Measurements from ENCODE around the gene SSR1. TPM values are rescaled to one million over a fixed set of nuclear protein-coding genes. Genes with fewer than 3 reads are reported as not detected.

Gene SSR1
- total RNA-seq, 1 donor: 205 TPM

- no peak overlapping the region for H3K4me3 ChIP-seq (ENCODE audit: low read depth, low read length)
- no peak for TF ChIP-seq CTCF (IDR thresholded peaks at IDR 0.05; ENCODE audit: insufficient read depth, low read length)
- DNase-seq (ENCODE audit: low read depth): no peak
Observed at GRCh38 chr6:7242835-7243178, 70.2 kb downstream of the SSR1 start.

DNA sequence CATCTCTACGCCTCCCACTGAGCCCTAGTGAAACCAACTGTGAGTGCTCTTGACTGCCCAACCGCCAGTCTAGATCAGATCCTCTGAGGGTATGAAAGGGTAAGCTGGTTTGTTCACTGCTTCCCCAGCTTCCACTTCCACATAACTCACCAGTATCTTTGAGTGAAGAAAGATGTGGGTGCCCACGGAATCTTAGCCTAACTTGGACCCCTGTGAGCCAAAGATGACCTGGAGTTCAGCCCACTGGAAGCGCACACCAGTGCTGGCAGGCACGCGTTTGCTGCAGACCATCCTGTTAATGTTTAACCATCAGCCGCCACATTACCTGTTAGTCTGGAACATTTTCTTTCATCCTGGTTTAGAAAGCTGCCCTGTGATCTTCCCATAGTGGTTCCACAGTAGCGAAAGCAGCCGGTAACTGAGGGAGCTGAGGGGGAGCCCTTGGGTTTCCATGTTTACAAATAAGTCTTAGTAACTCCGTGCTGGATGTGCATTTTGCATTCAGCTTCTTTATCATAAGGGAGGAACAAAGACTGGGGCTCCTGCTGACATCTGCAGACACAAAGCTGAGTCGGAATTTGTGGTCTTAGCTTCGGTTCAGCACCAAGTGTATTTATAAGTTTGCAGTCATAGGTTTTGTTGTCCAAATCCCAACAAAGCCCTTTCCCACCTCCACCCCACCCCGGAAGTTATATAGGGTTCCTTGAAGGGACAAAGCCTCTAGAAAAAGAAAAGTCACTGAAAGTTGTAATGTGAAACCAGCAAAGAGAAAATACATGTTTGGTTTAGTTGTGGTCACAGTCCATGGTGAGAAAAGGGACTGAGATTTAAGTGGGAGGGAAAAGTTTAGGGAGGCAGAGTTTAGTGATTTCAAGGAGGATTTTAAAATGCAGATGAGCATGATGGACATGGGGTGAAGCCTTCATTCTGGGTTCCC is 71.0 kb downstream of the SSR1 start:
- no peak for DNase-seq (ENCODE audit: low read depth)
- TF ChIP-seq CTCF (IDR thresholded peaks at IDR 0.05; ENCODE audit: insufficient read depth, low read length): no peak
- H3K4me3 ChIP-seq (ENCODE audit: low read depth, low read length): no peak overlapping the region

- no peak overlapping the region for H3K4me3 ChIP-seq (ENCODE audit: low read depth, low read length)
- TF ChIP-seq CTCF (IDR thresholded peaks at IDR 0.05; ENCODE audit: insufficient read depth, low read length): no peak
Observed at GRCh38 chr6:7241160-7241559, 71.8 kb downstream of the SSR1 start.

DNA sequence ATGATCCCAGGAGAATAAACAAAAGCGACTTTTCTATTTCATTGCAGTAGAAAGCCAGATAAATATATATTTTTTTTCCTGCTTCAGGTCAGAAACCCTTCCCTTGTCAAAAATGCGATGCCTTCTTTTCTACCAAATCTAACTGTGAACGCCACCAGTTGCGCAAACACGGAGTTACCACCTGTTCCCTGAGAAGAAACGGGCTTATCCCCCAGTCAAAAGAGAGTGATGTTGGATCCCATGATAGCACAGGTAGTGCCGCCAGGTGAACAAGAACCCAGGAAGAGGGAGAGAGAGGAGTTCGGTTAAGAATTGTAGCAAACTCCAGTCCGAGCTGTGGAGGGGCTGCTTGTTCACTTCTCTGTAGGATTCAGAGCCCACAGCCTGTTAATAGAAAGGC is 72.6 kb downstream of the SSR1 start:
- no peak overlapping the region for H3K4me3 ChIP-seq (ENCODE audit: low read depth, low read length)
- DNase-seq (ENCODE audit: low read depth): no peak
- TF ChIP-seq CTCF (IDR thresholded peaks at IDR 0.05; ENCODE audit: insufficient read depth, low read length): no peak

More at GRCh38 chr6:7241160-7241559, 71.8 kb downstream of the SSR1 start:
- no peak for DNase-seq (ENCODE audit: low read depth)

DNA sequence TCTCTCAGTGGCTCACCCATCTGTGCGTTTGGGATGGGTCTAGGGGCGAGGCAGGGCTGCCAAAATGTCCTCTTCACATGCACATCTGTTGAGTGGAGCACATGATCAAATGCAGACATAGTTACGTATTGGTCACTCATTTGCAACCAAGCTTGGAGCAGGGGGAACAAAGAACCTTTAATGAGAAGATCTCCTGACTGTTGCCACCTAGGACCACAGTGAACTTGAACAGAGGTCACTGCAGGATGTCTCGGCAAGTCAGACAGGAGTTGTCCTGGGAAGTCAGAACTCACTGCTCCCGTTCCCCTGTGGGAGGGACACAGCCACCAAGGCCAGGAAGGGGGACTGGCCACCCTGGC is 73.4 kb downstream of the SSR1 start:
- H3K4me3 ChIP-seq (ENCODE audit: low read depth, low read length): no peak overlapping the region
- TF ChIP-seq CTCF (IDR thresholded peaks at IDR 0.05; ENCODE audit: insufficient read depth, low read length): no peak
- DNase-seq (ENCODE audit: low read depth): no peak

- H3K4me3 ChIP-seq (ENCODE audit: low read depth, low read length): no peak overlapping the region
- TF ChIP-seq CTCF (IDR thresholded peaks at IDR 0.05; ENCODE audit: insufficient read depth, low read length): peak; percentile 54
- peak; percentile 51 for DNase-seq (ENCODE audit: low read depth)
Observed at GRCh38 chr6:7238900-7239589, 74.0 kb downstream of the SSR1 start.
